Activated CD4-positive, alpha-beta T cell treated with anti-CD3 and anti-CD28 coated beads for 48 hours (primary cell): ENCODE measurements around the gene CHRM4.
"Not testable (repeated sequence)": the region's sequence is repeated elsewhere in the genome, so short reads cannot be mapped to it uniquely, and the experiment has no call there.

Experiments
- DNase-seq: peaks from one replicate; pipeline ENCODE4 v3.0.0-alpha.2; 2020

The CHRM4 gene

DNA sequence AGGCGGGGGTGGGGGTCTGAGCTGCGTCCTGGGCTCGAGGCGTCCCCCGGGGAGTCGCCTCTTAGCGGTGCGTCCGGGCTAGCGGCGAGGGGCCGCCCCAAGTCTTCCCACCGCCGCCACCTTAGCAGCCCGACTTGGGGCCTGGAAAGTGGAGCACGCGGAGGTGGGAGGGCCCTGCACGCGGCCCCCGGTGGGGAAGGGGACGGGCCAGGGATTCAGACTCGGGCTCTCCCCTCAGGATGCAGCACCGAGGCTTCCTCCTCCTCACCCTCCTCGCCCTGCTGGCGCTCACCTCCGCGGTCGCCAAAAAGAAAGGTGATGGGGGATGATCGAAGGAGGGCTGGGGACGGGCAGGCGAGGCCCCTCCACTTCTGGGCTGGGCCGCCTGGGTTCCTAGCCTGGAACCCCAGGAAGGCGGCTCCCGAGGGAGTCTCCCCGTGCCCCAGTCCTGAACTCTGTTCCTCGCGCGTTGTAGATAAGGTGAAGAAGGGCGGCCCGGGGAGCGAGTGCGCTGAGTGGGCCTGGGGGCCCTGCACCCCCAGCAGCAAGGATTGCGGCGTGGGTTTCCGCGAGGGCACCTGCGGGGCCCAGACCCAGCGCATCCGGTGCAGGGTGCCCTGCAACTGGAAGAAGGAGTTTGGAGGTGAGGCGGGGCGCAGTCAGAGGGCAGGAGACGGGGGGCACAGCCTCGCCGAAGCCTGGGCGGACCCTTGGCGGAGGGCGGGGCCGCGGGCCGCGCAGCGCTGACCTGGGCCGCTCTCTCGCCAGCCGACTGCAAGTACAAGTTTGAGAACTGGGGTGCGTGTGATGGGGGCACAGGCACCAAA is 9.5 kb downstream of the CHRM4 start:
- no peak for DNase-seq

DNA sequence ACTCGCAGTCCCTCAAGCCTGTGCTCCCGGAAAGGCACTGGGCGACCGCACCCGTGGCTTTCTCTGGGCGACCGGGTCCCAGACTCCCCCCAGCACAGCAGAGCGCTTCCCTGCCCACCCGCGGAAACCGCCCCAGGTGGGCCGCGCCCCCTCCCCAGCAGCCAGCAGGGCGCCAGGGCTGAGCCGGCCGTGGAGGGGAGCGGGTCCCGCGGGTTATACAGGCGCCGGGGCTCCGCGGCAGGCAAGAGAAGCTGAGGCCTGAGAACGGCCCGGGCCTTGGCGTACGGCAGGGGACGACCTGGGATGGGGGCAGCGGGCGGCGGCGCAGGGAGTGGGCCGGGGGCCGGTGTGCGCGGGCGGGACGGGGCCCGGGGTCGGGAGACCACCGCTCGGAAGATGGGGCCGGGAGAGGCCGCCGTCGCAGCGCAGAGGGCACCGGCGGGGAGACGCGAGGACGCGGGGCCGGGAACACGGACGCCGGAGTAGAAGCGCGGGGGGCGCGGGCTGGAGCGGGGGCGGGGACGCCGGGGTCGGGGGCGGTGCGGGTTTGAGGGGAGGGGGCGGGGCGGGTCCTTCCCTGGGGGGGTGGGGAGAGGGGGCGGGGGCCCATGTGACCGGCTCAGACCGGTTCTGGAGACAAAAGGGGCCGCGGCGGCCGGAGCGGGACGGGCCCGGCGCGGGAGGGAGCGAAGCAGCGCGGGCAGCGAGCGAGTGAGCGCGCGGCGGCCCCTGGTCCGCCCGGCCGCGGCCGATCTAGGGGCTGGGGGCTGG is 10.3 kb downstream of the CHRM4 start, which contains the start of gene MDK:
Gene MDK (plus strand): TSS at position 622 of the 771 bp plus-strand sequence. CDS start 389 bp downstream, outside the sequence.
- DNase-seq, result no peak

DNA sequence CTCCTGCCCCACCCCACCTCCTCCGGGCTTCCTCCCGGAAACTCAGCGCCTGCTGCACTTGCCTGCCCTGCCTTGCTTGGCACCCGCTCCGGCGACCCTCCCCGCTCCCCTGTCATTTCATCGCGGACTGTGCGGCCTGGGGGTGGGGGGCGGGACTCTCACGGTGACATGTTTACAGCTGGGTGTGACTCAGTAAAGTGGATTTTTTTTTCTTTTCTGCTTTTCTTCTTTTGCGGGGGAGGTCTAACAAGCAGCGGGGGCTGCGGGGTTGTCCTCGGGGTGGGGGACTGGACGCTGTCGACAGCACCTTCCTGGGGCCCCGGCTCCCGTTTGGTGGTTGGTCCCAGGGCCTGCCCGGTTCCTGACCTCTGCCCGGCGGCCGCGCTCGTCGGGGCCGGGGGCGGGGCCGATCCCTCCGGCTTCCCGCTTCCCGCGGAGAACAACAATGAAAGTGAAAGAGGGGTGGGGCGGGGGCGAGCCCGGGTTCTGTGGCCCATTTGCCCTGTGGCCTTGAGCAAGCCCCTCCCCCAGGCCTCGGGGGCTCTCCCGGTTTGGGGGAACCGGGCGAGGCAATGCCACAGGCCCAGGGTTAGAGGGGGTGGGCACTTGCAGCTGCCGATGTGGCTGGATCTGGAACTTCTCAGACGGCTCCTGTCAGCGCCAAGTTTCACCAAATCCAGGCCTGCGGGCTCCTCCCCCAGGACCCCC is 11.1 kb downstream of the CHRM4 start:
- peak; percentile 78 for DNase-seq

DNA sequence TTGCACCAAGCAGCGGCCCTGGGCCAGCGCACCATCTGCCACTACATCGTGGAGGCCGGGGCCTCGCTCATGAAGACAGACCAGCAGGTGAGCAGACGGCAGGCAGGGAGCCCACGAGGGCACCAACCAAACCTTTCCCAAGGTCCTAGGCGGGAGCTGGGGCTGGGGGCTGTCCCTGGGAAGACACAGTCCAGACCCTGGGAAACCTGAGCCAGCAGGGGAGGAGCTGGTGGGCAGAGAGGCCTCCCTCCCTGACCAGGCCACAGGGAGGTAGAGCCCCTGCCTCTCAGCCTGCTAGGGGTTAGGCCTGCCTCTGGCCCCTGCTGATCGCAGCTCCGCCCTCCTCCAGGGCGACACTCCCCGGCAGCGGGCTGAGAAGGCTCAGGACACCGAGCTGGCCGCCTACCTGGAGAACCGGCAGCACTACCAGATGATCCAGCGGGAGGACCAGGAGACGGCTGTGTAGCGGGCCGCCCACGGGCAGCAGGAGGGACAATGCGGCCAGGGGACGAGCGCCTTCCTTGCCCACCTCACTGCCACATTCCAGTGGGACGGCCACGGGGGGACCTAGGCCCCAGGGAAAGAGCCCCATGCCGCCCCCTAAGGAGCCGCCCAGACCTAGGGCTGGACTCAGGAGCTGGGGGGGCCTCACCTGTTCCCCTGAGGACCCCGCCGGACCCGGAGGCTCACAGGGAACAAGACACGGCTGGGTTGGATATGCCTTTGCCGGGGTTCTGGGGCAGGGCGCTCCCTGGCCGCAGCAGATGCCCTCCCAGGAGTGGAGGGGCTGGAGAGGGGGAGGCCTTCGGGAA is 11.9 kb downstream of the CHRM4 start:
- not testable (repeated sequence) for DNase-seq

DNA sequence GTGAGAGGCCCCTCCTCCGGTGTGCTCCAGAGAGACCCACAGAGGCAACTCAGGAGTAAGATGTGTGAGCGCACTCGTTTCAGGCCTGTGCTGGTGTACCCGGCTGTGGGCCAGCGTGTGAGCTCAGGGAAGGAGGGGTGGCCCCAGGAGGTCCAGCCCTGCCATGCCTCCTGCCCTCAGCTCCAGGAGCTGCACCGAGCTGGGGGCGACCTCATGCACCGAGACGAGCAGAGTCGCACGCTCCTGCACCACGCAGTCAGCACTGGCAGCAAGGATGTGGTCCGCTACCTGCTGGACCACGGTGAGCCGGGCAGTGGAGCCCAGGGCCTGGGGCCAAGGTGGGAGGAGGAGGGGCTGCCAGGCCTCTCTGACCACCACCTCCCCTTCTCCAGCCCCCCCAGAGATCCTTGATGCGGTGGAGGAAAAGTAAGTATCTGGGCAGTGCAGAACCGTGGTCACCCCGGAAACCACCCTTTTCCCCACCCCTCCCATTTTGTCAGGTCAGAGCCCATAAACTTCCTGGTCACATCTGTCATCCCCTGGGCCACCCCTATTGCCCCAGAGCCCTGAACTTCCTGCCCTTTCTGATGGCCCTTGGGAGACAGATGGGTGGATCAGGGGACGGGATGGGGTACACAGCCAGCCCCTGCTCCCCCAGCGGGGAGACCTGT is 12.6 kb downstream of the CHRM4 start:
- DNase-seq, result no peak

DNA sequence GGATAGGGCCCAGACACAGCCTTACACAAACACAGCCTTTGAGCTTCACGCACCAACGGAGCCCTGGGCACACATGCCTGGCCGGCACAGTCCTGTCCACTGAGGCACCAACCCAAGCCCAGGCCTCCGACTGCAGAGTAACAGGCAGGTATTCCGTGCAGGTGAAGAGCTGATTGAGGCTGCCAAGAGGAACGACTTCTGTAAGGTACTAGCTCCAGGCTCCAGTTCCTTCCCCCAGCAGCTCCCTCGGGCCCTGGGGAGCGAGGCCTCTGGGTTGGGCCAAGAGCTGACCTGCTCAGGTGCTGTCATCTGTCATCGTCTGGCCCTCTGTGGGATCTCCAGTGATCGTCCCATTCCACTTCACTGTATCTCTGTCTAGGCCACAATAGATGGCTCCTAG is 13.3 kb downstream of the CHRM4 start:
- no peak for DNase-seq

DNA sequence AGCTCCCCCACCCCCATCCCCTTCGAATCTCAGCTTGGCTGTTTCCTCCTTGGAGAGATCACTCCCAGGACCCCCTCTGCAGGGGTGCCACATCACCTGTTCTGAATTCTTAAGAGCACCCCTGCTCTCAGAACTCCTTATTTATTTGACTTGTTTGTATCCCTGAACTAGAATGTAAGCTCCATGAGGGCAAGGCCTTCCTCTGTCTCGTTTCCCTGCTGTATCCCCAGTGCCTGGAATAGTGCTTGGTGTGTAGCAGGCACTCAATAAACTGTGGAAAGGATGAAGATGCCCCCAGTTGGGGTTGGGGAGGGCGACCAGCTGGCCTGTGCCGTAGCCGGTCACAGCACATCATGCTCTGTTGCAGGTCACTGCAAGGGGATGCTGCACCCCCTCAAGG is 13.7 kb downstream of the CHRM4 start:
- no peak for DNase-seq

DNA sequence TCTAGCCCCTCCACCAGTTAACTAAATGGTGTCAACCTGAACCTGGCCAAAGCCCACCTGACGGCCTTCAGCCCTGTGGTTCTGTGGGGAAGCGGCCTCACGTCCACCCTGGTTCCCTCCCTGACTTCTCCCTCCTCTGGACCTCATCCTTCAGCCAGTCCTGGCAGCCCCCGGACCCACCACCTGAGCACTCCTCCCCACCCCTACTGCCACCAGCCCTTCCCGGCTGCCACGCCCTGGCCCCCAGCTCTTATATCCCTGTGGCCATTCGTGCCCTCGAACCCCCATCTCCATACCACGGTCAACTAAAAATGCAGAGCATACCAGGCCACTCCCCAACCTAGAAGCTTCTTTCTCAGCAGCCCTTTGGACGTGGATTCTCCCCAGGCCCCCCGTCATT is 14.3 kb downstream of the CHRM4 start:
- DNase-seq, result no peak

DNA sequence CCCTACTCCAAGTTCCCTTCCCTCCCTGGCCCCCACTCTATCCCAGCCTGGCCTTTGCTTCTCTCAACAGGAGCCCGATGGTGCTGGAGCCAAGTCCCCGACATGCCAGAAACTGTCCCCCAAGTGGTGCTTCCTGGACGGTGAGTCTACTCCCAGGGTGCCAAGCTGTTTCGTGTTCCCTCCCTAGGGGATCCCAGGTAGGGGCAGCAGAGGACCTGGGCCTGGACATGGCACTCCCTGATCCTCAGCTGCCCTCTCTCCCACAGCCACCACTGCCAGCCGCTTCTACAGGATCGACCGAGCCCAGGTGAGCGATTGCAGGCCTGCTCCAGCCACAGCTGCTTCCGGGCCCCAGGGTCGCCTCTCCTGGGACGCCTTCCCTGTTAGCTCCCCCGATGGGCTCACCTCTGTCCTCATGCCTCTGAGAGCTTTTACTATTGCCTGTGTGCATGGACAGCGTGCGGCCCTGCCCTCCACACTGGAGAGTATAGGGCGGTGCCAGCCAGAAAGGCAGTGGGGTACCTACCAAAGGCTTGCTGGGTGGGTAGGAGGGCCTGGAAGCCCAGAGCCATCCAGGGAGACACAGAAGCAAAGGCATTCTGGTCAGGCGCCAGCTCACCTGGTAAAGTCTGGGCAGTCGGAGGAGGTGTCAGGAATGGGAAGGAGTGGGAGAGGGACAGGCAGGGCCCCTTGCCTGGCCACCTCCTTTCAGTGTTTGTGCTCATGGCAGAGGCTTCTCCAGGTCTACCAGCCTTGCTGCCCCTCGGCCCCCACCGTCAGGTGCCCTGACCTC is 15.1 kb downstream of the CHRM4 start:
- no peak for DNase-seq

DNA sequence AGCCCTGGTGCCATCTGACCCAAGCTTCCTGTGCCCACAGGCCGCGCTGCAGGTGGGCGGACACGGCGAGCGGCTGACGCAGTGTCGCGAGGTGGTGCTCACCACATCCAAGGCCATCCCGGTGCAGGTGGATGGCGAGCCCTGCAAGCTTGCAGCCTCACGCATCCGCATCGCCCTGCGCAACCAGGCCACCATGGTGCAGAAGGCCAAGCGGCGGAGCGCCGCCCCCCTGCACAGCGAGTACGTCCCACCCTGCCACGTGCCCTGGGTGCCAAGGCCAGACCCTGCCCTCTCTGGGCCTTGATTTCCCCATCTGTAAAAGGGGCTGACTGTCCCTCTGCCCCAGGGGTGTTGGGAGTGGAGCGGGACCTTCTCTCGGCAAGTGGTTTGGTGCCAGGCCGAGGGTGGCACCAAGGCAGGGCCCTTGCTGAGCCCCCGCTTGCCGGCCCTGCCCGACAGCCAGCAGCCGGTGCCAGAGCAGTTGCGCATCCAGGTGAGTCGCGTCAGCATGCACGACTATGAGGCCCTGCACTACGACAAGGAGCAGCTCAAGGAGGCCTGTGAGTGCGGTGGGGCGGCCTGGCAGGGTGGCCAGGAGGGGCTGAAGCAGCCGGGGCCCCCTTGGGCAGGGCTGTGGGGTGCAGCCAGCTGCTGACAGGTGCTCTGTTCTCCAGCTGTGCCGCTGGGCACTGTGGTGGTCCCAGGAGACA is 16.0 kb downstream of the CHRM4 start:
- DNase-seq, result no peak

DNA sequence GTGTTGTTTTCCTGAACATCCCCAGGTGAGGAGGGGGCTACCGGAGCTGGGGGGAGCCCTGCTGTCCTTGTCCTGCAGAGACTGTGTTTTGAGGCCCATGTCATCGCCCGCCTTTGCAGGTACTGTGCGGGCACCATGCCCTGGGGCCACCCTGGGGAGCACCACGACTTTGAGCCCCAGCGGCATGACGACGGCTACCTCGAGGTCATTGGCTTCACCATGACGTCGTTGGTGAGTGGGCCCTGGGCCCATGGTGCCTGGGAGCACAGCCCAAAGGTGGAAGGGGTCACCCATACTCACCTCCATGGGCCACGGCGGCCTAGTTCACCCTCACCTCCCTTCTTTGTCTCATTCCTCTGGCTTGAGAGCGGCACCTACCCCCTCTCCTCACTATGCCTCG is 16.8 kb downstream of the CHRM4 start:
- DNase-seq, result no peak

DNA sequence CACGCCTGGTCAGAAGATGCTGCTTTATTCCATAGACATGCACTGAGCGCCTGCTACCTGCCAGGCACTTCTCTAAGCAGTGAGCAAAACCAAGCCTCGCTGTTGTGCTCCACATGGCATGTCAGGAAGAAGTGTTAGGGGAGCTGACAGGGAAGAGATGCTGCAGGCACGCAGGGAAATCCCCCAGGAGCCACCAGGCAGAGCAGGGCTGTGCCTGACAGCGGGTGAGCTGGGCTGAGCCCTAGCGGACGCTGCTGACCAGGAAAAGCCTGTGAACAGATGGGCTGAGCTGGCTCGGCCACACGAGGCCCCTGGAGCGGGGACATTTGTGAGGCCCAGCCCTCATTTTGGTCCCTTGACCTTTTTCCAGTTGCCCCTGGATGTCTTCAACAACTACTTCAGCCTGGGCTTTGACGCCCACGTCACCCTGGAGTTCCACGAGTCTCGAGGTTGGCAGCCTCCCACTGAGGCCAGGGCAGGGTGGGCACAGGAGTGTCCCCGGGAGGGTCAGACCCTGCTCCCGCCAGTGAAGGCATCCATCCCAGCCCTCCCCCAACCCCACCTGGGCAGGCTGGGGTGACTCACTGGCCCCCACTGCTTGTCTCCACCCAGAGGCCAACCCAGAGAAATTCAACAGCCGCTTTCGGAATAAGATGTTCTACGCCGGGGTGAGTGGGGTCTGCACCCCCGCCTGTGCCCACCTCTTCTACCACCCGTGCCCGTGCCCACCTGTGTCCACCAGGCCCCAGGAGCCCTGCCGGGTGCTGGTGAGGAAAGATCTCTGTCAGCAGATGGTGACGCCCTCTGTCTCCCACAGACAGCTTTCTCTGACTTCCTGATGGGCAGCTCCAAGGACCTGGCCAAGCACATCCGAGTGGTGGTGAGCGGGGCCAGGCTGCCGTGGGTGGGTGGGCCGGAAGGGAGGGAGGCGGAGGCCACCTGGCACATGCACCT is 17.5 kb downstream of the CHRM4 start:
- no peak for DNase-seq

DNA sequence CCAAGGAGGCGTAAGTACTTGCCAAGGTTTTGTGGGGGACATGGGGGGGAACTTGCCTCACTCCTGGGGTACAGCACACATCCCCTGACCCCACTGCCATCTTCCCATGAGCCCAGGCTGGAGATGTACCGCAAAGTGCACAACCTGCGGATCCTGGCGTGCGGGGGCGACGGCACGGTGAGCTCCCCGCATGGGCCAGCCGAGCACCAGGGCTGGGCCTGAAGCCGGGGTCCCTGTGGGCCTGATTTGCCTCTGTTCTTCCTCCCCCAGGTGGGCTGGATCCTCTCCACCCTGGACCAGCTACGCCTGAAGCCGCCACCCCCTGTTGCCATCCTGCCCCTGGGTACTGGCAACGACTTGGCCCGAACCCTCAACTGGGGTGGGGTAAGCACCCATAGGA is 19.1 kb downstream of the CHRM4 start:
- DNase-seq, result not testable (repeated sequence)

DNA sequence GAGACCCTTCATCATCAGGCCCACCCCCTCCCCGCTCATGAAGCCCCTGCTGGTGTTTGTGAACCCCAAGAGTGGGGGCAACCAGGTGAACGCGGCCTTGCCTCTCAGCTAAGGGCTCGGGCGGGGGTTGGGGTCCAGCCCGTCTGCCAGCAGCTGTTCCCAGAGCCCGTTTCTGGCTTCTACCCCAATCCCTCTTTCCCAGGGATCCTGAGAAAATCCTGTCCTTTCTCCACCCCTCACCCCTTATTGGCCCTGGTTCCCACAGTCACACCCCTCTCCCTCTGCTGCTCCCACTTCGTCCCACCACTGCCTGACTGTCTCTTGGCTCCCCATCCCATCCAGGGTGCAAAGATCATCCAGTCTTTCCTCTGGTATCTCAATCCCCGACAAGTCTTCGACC is 19.5 kb downstream of the CHRM4 start:
- DNase-seq, result no peak

DNA sequence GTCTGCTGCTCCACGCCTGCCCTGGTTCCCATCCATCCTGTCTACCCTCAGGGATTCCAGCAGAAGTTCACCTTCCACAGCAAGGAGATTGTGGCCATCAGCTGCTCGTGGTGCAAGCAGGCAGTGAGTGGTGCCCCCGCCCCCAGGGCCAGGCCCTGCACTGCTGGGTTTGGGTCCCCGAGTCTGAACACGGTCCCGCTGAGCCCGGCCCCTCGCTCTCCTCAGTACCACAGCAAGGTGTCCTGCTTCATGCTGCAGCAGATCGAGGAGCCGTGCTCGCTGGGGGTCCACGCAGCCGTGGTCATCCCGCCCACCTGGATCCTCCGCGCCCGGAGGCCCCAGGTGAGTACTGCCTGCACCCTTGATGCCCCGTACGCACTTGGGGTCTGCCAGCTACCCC is 20.3 kb downstream of the CHRM4 start:
- not testable (repeated sequence) for DNase-seq

DNA sequence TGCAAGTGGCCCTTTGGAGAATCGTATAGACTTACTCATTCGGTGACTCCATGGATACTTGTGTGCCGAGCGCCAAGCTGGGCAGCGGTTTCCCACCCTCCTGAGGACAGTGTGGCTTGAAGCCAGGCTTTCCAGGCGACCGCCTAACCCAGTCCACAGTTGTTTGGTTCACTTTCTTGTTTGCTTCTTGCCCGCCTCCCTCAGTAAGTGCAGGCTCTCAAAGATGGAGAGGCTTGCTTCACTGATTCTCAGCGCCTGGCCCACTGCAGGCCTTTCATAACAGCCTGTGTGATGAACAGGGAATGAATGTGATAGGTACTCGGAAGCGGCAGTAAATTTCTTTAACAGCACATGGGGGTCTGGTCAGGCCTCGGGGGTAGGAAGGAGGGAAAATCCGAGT is 21.3 kb downstream of the CHRM4 start:
- DNase-seq, result no peak

DNA sequence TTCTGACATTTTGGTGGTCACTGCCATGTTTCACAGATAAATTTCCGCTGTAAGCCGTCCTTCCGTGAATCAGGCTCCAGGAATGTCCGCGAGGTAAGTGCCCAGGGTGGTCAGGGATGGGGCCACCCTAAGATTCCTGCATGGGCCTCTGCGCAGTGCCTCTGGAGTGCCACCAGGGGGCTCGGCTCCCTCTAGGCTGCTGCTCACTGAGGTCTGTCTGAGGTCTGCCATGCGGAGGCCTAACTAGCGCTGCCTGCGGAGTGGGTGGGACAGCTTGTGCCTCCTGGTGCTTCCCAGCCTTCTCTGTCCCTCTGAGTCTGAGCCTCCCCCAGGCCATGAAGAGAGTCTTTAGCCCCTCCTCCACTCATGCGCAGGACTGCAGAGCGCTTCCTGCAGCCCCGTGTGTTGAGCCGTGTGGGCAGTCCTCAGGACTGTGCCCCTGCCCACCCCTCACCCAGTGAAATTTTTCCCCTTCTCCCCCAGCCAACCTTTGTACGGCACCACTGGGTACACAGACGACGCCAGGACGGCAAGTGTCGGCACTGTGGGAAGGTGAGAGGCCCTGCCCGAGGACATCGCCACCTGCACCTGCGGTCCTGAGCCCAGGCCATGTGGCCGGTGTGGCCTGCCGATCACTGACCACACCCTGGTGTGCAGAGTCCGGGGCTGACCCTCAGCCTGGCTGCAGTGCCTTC is 22.0 kb downstream of the CHRM4 start:
- peak; percentile 75 for DNase-seq

DNA sequence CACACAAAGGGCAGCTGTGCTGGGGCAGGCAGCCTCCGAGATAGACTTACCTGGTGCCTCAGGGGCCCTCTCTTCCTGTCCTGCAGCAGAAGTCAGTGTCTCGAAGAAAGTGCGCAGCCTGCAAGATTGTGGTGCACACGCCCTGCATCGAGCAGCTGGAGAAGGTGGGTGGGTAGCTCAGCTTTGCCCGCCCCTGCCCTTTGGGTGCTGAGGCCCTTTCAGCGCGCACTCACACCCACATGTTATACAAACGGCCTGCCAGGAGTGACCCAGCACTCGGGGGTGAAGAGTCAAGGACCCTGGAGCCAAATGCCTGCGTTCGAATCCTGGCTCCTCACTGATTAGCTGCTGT is 23.7 kb downstream of the CHRM4 start:
- DNase-seq, result no peak
